GM18502 (cell line): ENCODE data around the gene FCHO1.
"Not testable (repeated sequence)": the region's sequence is repeated elsewhere in the genome, so short reads cannot be mapped to it uniquely, and the experiment has no call there.

Source experiments
- ATAC-seq: cut with Tn5 transposase; IDR thresholded peaks from one replicate; pipeline ENCODE4 v1.9.1; 2021; ENCODE audit warnings: mild to moderate bottlenecking; ENCODE audit not compliant: unreplicated experiment, poor library complexity

FCHO1 gene

GRCh38 chr19:17762505-17763229 is 11.4 kb downstream of the FCHO1 start:
- ATAC-seq: no peak

- no peak for ATAC-seq
Observed at GRCh38 chr19:17764348-17764747, 13.1 kb downstream of the FCHO1 start.

GRCh38 chr19:17765069-17765618 is 13.9 kb downstream of the FCHO1 start:
- ATAC-seq: no peak

GRCh38 chr19:17766543-17767131 is 15.4 kb downstream of the FCHO1 start:
- no peak for ATAC-seq

GRCh38 chr19:17767559-17767958 is 16.3 kb downstream of the FCHO1 start:
- no peak for ATAC-seq

- ATAC-seq: no peak
Observed at GRCh38 chr19:17770613-17771012, 19.3 kb downstream of the FCHO1 start.

- ATAC-seq: no peak
Observed at GRCh38 chr19:17772172-17772571, 20.9 kb downstream of the FCHO1 start.

- no peak for ATAC-seq
Observed at GRCh38 chr19:17775245-17775927, 24.1 kb downstream of the FCHO1 start.

GRCh38 chr19:17775991-17776803 is 24.9 kb downstream of the FCHO1 start:
- peak; percentile 68 for ATAC-seq

- ATAC-seq: not testable (repeated sequence)
Observed at GRCh38 chr19:17777840-17778239, 26.6 kb downstream of the FCHO1 start.

GRCh38 chr19:17778251-17778967 is 27.1 kb downstream of the FCHO1 start:
- no peak for ATAC-seq

- ATAC-seq: no peak
Observed at GRCh38 chr19:17778968-17779929, 28.0 kb downstream of the FCHO1 start.

GRCh38 chr19:17780781-17781180 is 29.5 kb downstream of the FCHO1 start:
- no peak for ATAC-seq

- ATAC-seq: not testable (repeated sequence)
Observed at GRCh38 chr19:17783721-17784120, 32.4 kb downstream of the FCHO1 start.

GRCh38 chr19:17784201-17785008 is 33.1 kb downstream of the FCHO1 start:
- ATAC-seq: no peak

GRCh38 chr19:17787274-17787913 is 36.1 kb downstream of the FCHO1 start:
- no peak for ATAC-seq

- no peak for ATAC-seq
Observed at GRCh38 chr19:17788632-17789031, 37.4 kb downstream of the FCHO1 start.
